H1 (cell line): Measurements from ENCODE around the gene FGF14. TPM values are rescaled to one million over a fixed set of nuclear protein-coding genes. Genes with fewer than 3 reads are reported as not detected.

ENCODE experiments used
- CTCF ChIA-PET: fragments of 300-600 bp; sonication (Branson Sonifier 250); formaldehyde crosslinking; loops from one replicate; lab custom pipeline; 2021; ENCODE audit not compliant: partially characterized antibody; lab: Charles Lee
- POLR2A ChIA-PET: fragments of 300-600 bp; sonication (Branson Sonifier 250); formaldehyde crosslinking; loops from one replicate; lab custom pipeline; 2021; ENCODE audit warnings: inconsistent platforms; ENCODE audit not compliant: partially characterized antibody; lab: Charles Lee
- DNase-seq, 2 experiments: peaks; one replicate each; pipeline versions ENCODE4 v3.0.0 to v3.0.0-alpha.2; 2010 to 2022; ENCODE audit warnings: low spot score in 2 of 2, low read depth in 1 of 2, mixed read lengths in 1 of 2
- FAIRE-seq: peaks from 2 replicates; lab custom pipeline; 2011; peaks lifted over from hg19 to GRCh38; lab: Jason Lieb, UNC
- H2AFZ ChIP-seq: 2 replicates; pipeline ENCODE4 v1.8.1; 2012; ENCODE audit warnings: low read length, inconsistent platforms
- H2AK5ac ChIP-seq: 2 replicates; pipeline ENCODE4 v1.6.1; 2013; ENCODE audit warnings: low read depth, low read length
- H2BK120ac ChIP-seq: replicated peaks from 2 replicates; pipeline ENCODE3; 2013; ENCODE audit warnings: low read depth, low read length, inconsistent platforms
- H2BK12ac ChIP-seq: 2 replicates; pipeline ENCODE4 v1.6.1; 2013; ENCODE audit warnings: low read depth, low read length
- H2BK15ac ChIP-seq: 2 replicates; pipeline ENCODE4 v1.6.1; 2013; ENCODE audit warnings: low read length
- H2BK20ac ChIP-seq: 2 replicates; pipeline ENCODE4 v1.6.1; 2013; ENCODE audit warnings: low read length
- H2BK5ac ChIP-seq: 2 replicates; pipeline ENCODE4 v1.6.1; 2013; ENCODE audit warnings: low read depth, low read length
- H3K14ac ChIP-seq: 2 replicates; pipeline ENCODE4 v1.6.1; 2013; ENCODE audit warnings: inconsistent platforms; ENCODE audit not compliant: insufficient read length
- H3K18ac ChIP-seq: 2 replicates; pipeline ENCODE4 v1.6.1; 2013; ENCODE audit warnings: low read length; ENCODE audit errors: extremely low read depth
- H3K23ac ChIP-seq: 2 replicates; pipeline ENCODE4 v1.6.1; 2013; ENCODE audit warnings: inconsistent platforms; ENCODE audit not compliant: insufficient read length
- H3K23me2 ChIP-seq: 2 replicates; pipeline ENCODE4 v1.6.1; 2013; ENCODE audit warnings: low read depth, low read length
- H3K27ac ChIP-seq: 2 replicates; pipeline ENCODE4 v1.6.1; 2011; ENCODE audit warnings: low read depth, low read length, inconsistent platforms
- H3K27me3 ChIP-seq, 4 experiments: replicated peaks in 1 of 4; 1 replicate in 1 of 4; 2 replicates in 3 of 4; pipeline versions ENCODE4 v1.6.1 to v1.8.1; 2011 to 2013; ENCODE audit warnings: low read length in 3 of 4, mild to moderate bottlenecking in 3 of 4, inconsistent platforms in 2 of 4, mixed read lengths in 2 of 4, moderate library complexity in 1 of 4; ENCODE audit not compliant: control insufficient read depth in 3 of 4, insufficient read depth in 3 of 4; ENCODE audit errors: extremely low read depth in 1 of 4
- H3K36me3 ChIP-seq, 4 experiments: 2 replicates each; pipeline versions ENCODE4 v1.6.1 to v1.8.1; 2011 to 2013; ENCODE audit warnings: mild to moderate bottlenecking in 4 of 4, low read length in 3 of 4, moderate library complexity in 2 of 4, control low read depth in 1 of 4, inconsistent platforms in 1 of 4; ENCODE audit not compliant: insufficient read depth in 4 of 4, control insufficient read depth in 2 of 4
- H3K4ac ChIP-seq: replicated peaks from 2 replicates; pipeline ENCODE3; 2013; ENCODE audit warnings: low read length, low read depth, mixed read lengths, inconsistent platforms; ENCODE audit not compliant: insufficient read length
- H3K4me1 ChIP-seq, 4 experiments: replicated peaks in 1 of 4; 1 replicate in 1 of 4; 2 replicates in 3 of 4; pipeline versions ENCODE4 v1.6.1 to v1.8.1; 2011 to 2013; ENCODE audit warnings: low read length in 3 of 4, inconsistent platforms in 2 of 4, mixed read lengths in 1 of 4; ENCODE audit not compliant: insufficient read depth in 4 of 4, control insufficient read depth in 3 of 4
- H3K4me2 ChIP-seq, 2 experiments: 2 replicates each; pipeline versions ENCODE4 v1.6.1 to v1.8.1; 2011 to 2013; ENCODE audit warnings: low read depth in 2 of 2, low read length in 2 of 2, control low read depth in 1 of 2, inconsistent platforms in 1 of 2, mild to moderate bottlenecking in 1 of 2; ENCODE audit not compliant: insufficient read depth in 1 of 2
- H3K4me3 ChIP-seq, 4 experiments: fragments of 200-600, 300-600 bp in 1 of 4; sonication (generic), shearing (Covaris generic), sonication (Bioruptor Twin) in 1 of 4; 2 replicates each; pipeline versions ENCODE4 v1.5.1 to v1.8.1; 2011 to 2016; ENCODE audit warnings: low read length in 4 of 4, low read depth in 3 of 4, control low read depth in 2 of 4, inconsistent platforms in 2 of 4, mild to moderate bottlenecking in 2 of 4, mixed read lengths in 1 of 4, moderate library complexity in 1 of 4; ENCODE audit not compliant: insufficient read depth in 2 of 4; ENCODE audit errors: extremely low read depth in 1 of 4
- H3K56ac ChIP-seq: replicated peaks from 2 replicates; pipeline ENCODE3; 2013; ENCODE audit warnings: low read depth, mild to moderate bottlenecking, mixed read lengths, low read length, inconsistent platforms; ENCODE audit not compliant: insufficient read length
- H3K79me1 ChIP-seq: 2 replicates; pipeline ENCODE4 v1.6.1; 2013; ENCODE audit warnings: low read depth, low read length, control low read depth
- H3K79me2 ChIP-seq, 2 experiments: 2 replicates each; pipeline versions ENCODE4 v1.6.1 to v1.8.1; 2012 to 2013; ENCODE audit warnings: low read length in 2 of 2, mild to moderate bottlenecking in 2 of 2, inconsistent platforms in 1 of 2; ENCODE audit not compliant: insufficient read depth in 2 of 2, control insufficient read depth in 1 of 2
- H3K9ac ChIP-seq, 4 experiments: replicated peaks in 1 of 4; 1 replicate in 1 of 4; 2 replicates in 3 of 4; pipeline versions ENCODE4 v1.6.1 to v1.8.1; 2011 to 2013; ENCODE audit warnings: low read depth in 3 of 4, low read length in 3 of 4, control low read depth in 2 of 4, mild to moderate bottlenecking in 2 of 4, moderate library complexity in 2 of 4, inconsistent platforms in 1 of 4; ENCODE audit errors: extremely low read depth in 1 of 4
- H3K9me3 ChIP-seq, 2 experiments: 2 replicates each; pipeline versions ENCODE4 v1.6.1 to v1.8.1; 2012 to 2013; ENCODE audit warnings: mild to moderate bottlenecking in 2 of 2, moderate library complexity in 2 of 2, control low read depth in 1 of 2, inconsistent platforms in 1 of 2, low read depth in 1 of 2, low read length in 1 of 2, mixed read lengths in 1 of 2; ENCODE audit not compliant: insufficient read depth in 2 of 2
- H4K20me1 ChIP-seq, 2 experiments: replicated peaks in 1 of 2; 2 replicates each; pipeline versions ENCODE3 to v1.8.1; 2011 to 2013; ENCODE audit warnings: inconsistent platforms in 2 of 2, low read length in 2 of 2, mild to moderate bottlenecking in 1 of 2; ENCODE audit not compliant: insufficient read depth in 2 of 2, control insufficient read depth in 1 of 2
- H4K5ac ChIP-seq: 2 replicates; pipeline ENCODE4 v1.6.1; 2013; ENCODE audit warnings: low read length, low read depth, mixed read lengths, inconsistent platforms; ENCODE audit not compliant: insufficient read length
- H4K8ac ChIP-seq: 2 replicates; pipeline ENCODE4 v1.8.0; 2013; ENCODE audit warnings: mild to moderate bottlenecking, moderate library complexity, low read length, inconsistent platforms; ENCODE audit not compliant: insufficient read depth; ENCODE audit errors: extremely low read depth
- H4K91ac ChIP-seq: replicated peaks from 2 replicates; pipeline ENCODE3; 2013; ENCODE audit warnings: low read length, mixed read lengths, inconsistent platforms; ENCODE audit not compliant: insufficient read length
- ASH2L ChIP-seq: fragments of 200-600, 300-600 bp; sonication (generic); IDR thresholded peaks from one replicate; pipeline ENCODE4 v1.7.1; 2017; ENCODE audit warnings: low read length
- ATF3 ChIP-seq: IDR thresholded peaks from 2 replicates; pipeline ENCODE4 v1.6.1; 2011; ENCODE audit warnings: low read depth, mild to moderate bottlenecking, low read length; ENCODE audit not compliant: insufficient read depth
- CEBPB ChIP-seq: IDR thresholded peaks from 2 replicates; pipeline ENCODE4 v1.6.1; 2012; ENCODE audit warnings: low read depth, low read length
- POLR2AphosphoS5 ChIP-seq: IDR thresholded peaks from 2 replicates; pipeline ENCODE4 v1.6.1; 2011; ENCODE audit warnings: low read depth, low read length
- TCF12 ChIP-seq: IDR thresholded peaks from 2 replicates; pipeline ENCODE4 v1.6.1; 2011; ENCODE audit warnings: low read depth, mild to moderate bottlenecking, low read length
- USF2 ChIP-seq: IDR thresholded peaks from 2 replicates; pipeline ENCODE4 v1.6.1; 2011; ENCODE audit warnings: low read length, improper control_type of control experiment
- WGBS, 2 experiments: shearing (Covaris generic) in 1 of 2; methylation state at CpG; one replicate each; pipeline versions ENCODE4 v1.1.6 to v1.1.7; 2013 to 2015; ENCODE audit warnings: low lambda C conversion rate in 2 of 2, mixed read lengths in 2 of 2, inconsistent platforms in 1 of 2, low coverage in 1 of 2, missing lambda C conversion rate in 1 of 2; ENCODE audit not compliant: insufficient replicate concordance in 2 of 2, insufficient coverage in 1 of 2, insufficient read length in 1 of 2; ENCODE audit errors: extremely low coverage in 1 of 2, missing lambda C conversion rate in 1 of 2; 5-methylcytosine and 5-hydroxymethylcytosine counted together
- polyA plus RNA-seq, 7 experiments: library from polyadenylated mRNA; depleted of rRNA in 3 of 7; stranded (reverse) in 5 of 7; unstranded in 2 of 7; fragments of >200 nt in 5 of 7; fragments of 200-250 nt in 2 of 7; gene quantifications; 1 replicate in 5 of 7; 2 replicates in 1 of 7; 4 replicates in 1 of 7; pipeline versions ENCODE4 v1.2.1 to v1.2.3, GENCODE V29; 2011 to 2013; ENCODE audit warnings: missing spikeins in 2 of 7, mixed read lengths in 2 of 7
- total RNA-seq: library from RNA; stranded (reverse); fragmentation: NEBNext Ultra II Directional; extraction: Animal tissue kit (Norgen Biotek cat#: 25700); gene quantifications from 2 replicates; pipeline ENCODE4 v1.2.1, GENCODE V29; 2021

Gene FGF14
- total and polyA plus RNA-seq, 2 of the 8 experiments (the other 6 are each of a cell fraction or from before 2014, with no cell fraction given): 0.05 to 0.58 TPM

GRCh38 chr13:101866889-101867581, 534.8 kb downstream of the FGF14 start:
- ChIA-PET CTCF (interaction anchor here (0.7 to 1.0 kb wide), 2 partner anchors 11 to 167 kb away, joined by 3 to 4 read pairs; no protein-coding TSS in a partner anchor), POLR2A (interaction anchor here (0.7 to 0.8 kb wide), 2 partner anchors 8 to 10 kb away, joined by 3 read pairs; no protein-coding TSS in a partner anchor)
- Histone ChIP-seq H3K4me3 (no peak overlapping the region; a peak in 1 of 8 replicates), H3K18ac (no peak overlapping the region; the same call in 1 of the 2 replicates), H3K9ac (no peak overlapping the region), H3K23me2 (no peaks in the 10 kb centered on the region), H2AFZ (0 out of 2 replicates have a peak overlapping the region, but pooled peaks have one; percentile 58), H3K27me3 (no peaks in the 10 kb centered on the region), H4K5ac (no peak overlapping the region), H3K36me3 (no peaks in the 10 kb centered on the region), H3K23ac (no peak overlapping the region), H2BK5ac (no peak overlapping the region), H3K4me1 (peaks cover 4 to 5% (median 5%) of the 10 kb centered on the region in 4 experiments; a peak in 4 of 7 replicates), H3K79me2 (no peaks in the 10 kb centered on the region), H4K91ac (no peak overlapping the region), H3K4ac (no peak overlapping the region), H2BK120ac (peak overlapping the region; percentile 80), H3K56ac (no peak overlapping the region), H3K27ac (no peak overlapping the region), H3K4me2 (peak overlapping the region in 1 of 2 experiments; percentile 4; a peak in 1 of 4 replicates), H3K79me1 (no peaks in the 10 kb centered on the region), H2BK12ac (no peak overlapping the region), H2BK15ac (0 out of 2 replicates have a peak overlapping the region, but pooled peaks have one; percentile 21), H2BK20ac (no peak overlapping the region), H4K8ac (no peak overlapping the region), H3K9me3 (no peaks in the 10 kb centered on the region), H3K14ac (no peak overlapping the region), H2AK5ac (no peak overlapping the region), H4K20me1 (no peaks in the 10 kb centered on the region)
- WGBS, 2 experiments: 76% methylated on average over 4 of the region's 4 CpGs; no CpG with 5 or more reads in 1 of the 2 experiments
- TF ChIP-seq ASH2L (no peak), CEBPB (no peak), USF2 (no peak), ATF3 (no peak), POLR2AphosphoS5 (no peak), TCF12 (no peak)
- DNase-seq (no peak), FAIRE-seq (no peak)
